Lower leg skin (tissue), 3 donors: ENCODE measurements around the gene TMEM132E.

ENCODE experiments used
- POLR2A ChIP-seq, 2 donors: fragments of 450-650 bp; IDR thresholded peaks; one replicate each; pipeline ENCODE4 v1.6.1; 2016 to 2017; ENCODE audit warnings: antibody characterized with exemption in 2 of 2, mild to moderate bottlenecking in 1 of 2, moderate library complexity in 1 of 2
- TF ChIP-seq, protein P1 (sequence below), 3 donors: fragments of 450-650 bp; IDR thresholded peaks; one replicate each; pipeline ENCODE4 v1.5.1; 2016; ENCODE audit warnings: antibody characterized with exemption in 3 of 3, mild to moderate bottlenecking in 3 of 3, moderate library complexity in 2 of 3

DNA sequence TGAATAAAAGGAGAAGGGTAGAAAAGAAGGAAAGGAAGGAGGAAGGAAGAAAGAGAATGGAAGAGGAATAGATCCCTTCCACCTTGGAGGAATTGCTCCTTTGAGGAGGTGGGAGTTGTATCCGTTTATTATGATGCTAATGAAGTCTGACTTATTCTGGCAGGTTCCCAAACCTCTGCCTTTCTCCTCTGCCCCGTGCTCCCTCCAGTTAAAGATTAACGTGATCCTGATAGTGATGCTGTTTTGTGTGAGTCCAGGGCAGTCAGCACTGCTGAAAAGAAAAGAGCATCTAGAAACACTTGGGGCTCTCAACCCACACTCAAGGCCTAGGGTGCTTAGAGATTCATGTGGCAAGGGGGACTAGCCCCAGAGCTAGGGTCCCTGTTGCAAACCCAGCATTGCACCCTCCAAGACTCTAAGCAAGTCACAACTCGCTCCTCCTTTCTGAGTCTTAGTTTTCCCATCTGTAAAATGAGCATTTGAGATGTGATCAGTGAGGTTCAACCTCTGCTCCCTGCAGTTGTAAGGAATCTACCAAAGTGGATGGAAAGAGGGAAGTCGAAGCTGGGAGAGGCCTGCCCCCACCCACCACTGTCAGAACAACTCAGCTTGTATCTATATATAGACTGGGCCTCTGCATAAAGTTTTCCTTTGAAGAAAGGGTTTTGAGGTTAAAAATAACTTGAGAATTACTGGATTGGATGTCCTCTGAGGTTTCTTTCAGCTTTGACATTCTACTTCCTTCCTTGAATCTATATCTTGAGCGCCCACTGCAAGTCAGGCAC lies 46.9 kb upstream of the TMEM132E start:
- TF ChIP-seq, protein P1, sequence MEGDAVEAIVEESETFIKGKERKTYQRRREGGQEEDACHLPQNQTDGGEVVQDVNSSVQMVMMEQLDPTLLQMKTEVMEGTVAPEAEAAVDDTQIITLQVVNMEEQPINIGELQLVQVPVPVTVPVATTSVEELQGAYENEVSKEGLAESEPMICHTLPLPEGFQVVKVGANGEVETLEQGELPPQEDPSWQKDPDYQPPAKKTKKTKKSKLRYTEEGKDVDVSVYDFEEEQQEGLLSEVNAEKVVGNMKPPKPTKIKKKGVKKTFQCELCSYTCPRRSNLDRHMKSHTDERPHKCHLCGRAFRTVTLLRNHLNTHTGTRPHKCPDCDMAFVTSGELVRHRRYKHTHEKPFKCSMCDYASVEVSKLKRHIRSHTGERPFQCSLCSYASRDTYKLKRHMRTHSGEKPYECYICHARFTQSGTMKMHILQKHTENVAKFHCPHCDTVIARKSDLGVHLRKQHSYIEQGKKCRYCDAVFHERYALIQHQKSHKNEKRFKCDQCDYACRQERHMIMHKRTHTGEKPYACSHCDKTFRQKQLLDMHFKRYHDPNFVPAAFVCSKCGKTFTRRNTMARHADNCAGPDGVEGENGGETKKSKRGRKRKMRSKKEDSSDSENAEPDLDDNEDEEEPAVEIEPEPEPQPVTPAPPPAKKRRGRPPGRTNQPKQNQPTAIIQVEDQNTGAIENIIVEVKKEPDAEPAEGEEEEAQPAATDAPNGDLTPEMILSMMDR (IDR thresholded peaks at IDR 0.05): no peak
- TF ChIP-seq POLR2A (IDR thresholded peaks at IDR 0.05): no peak
